ENCODE measurements around the gene PDE7B. TPM values are rescaled to one million over a fixed set of nuclear protein-coding genes. Genes with fewer than 3 reads are reported as not detected.
"Not testable (repeated sequence)": the region's sequence is repeated elsewhere in the genome, so short reads cannot be mapped to it uniquely, and the experiment has no call there.

PDE7B gene
- total and polyA plus RNA-seq, 4 experiments from 2014 or later, result 0.06 to 0.94 (median 0.28) TPM

DNA sequence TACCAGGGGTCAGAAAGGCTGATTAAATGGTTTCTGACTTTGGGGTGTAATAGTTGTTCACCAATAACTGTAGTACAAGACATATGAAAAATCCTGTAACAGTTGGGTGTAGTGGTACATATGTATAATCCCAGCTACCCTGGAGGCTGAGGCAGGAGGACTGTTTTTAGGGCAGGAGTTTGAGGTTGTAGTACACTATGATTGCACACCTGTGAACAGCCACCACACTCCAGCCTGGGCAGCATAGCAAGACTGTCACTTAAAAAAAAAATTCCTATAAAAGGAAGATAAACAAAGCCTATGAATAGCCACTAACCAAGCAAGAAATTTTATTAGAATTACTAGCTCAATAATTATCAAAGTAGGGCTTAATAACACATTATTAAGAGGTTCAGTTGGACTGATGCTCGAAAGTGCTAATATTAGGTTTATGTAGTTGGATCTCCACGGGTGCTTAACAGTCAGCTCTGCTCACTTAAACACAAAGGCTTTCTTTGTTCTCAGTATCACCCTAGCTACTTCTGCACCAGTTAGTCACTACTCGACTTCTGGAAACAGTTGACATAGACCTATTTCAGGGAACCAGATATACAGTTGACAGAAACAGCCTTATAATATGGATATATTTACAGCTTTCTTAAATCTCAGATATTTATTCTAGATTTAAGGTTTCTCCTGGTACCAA lies 285.6 kb downstream of the PDE7B start:
- no peaks in the 10 kb centered on the region for H3K36me3 ChIP-seq (ENCODE audit: insufficient read depth, low read length)
- Mint-ChIP-seq H3K4me1 (no peaks in the 10 kb centered on the region), H3K27me3 (peaks cover 2 to 3% of the 10 kb centered on the region in 2 donors), H3K36me3 (no peaks in the 10 kb centered on the region), H3K9me3 (peaks cover 0 to 15% (median 5%) of the 10 kb centered on the region in 8 donors), H3K27ac (no peak overlapping the region), H3K4me3 (no peak overlapping the region)
- CTCF ChIA-PET (ENCODE audit: partially characterized antibody), result no interaction called here
- H3K9me3 ChIP-seq (ENCODE audit: control insufficient read depth in 1 of 2, low read length in 2 of 2), result no peaks in the 10 kb centered on the region
- no peak for DNase-seq
- no peaks in the 10 kb centered on the region for H3K27me3 ChIP-seq (ENCODE audit: insufficient read depth, low read length)
- intact Hi-C loops (cut with micrococcal nuclease), result no loop called here
- no peak overlapping the region for H3K4me3 ChIP-seq (ENCODE audit: low read length in 2 of 2)
- POLR2A ChIA-PET (ENCODE audit: partially characterized antibody), result no interaction called here
- no peaks in the 10 kb centered on the region for H3K4me1 ChIP-seq (ENCODE audit: insufficient read depth, low read length)
- no peak overlapping the region for H3K27ac ChIP-seq (ENCODE audit: low read depth, low read length)

- POLR2A ChIA-PET (ENCODE audit: partially characterized antibody), result no interaction called here
- intact Hi-C loops (cut with micrococcal nuclease), result no loop called here
- Mint-ChIP-seq H3K27ac (no peak overlapping the region), H3K36me3 (no peaks in the 10 kb centered on the region), H3K4me1 (no peaks in the 10 kb centered on the region), H3K4me3 (no peak overlapping the region), H3K27me3 (peaks cover 2 to 4% of the 10 kb centered on the region in 2 donors), H3K9me3 (peaks cover 0 to 17% (median 7%) of the 10 kb centered on the region in 8 donors)
- Histone ChIP-seq H3K9me3 (ENCODE audit: control insufficient read depth in 1 of 2, low read length in 2 of 2) (no peaks in the 10 kb centered on the region), H3K27me3 (ENCODE audit: insufficient read depth, low read length) (no peaks in the 10 kb centered on the region), H3K27ac (ENCODE audit: low read depth, low read length) (no peak overlapping the region), H3K4me3 (ENCODE audit: low read length in 2 of 2) (no peak overlapping the region), H3K36me3 (ENCODE audit: insufficient read depth, low read length) (no peaks in the 10 kb centered on the region), H3K4me1 (ENCODE audit: insufficient read depth, low read length) (no peaks in the 10 kb centered on the region)
- CTCF ChIA-PET (ENCODE audit: partially characterized antibody), result no interaction called here
- DNase-seq, result no peak
Observed at GRCh38 chr6:136137739-136138402, 286.4 kb downstream of the PDE7B start.

DNA sequence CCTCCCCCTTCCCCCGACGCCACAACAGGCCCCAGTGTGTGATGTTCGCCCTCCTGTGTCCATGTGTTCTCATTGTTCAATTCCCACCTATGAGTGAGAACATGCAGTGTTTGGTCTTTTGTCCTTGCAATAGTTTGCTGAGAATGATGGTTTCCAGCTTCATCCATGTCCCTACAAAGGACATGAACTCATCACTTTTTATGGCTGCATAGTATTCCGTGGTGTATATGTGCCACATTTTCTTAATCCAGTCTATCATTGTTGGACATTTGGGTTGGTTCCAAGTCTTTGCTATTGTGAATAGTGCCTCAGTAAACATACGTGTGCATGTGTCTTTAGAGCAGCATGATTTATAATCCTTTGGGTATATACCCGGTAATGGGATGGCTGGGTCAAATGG lies 287.6 kb downstream of the PDE7B start:
- H3K4me1 ChIP-seq (ENCODE audit: insufficient read depth, low read length); H3K4me3 Mint-ChIP-seq; H3K9me3 ChIP-seq (ENCODE audit: control insufficient read depth in 1 of 2, low read length in 2 of 2); H3K4me1 Mint-ChIP-seq; H3K27me3 ChIP-seq (ENCODE audit: insufficient read depth, low read length); H3K27ac Mint-ChIP-seq; CTCF ChIA-PET (ENCODE audit: partially characterized antibody); POLR2A ChIA-PET (ENCODE audit: partially characterized antibody); DNase-seq; intact Hi-C loops (cut with micrococcal nuclease); H3K4me3 ChIP-seq (ENCODE audit: low read length in 2 of 2); H3K27ac ChIP-seq (ENCODE audit: low read depth, low read length); H3K27me3 Mint-ChIP-seq; H3K36me3 ChIP-seq (ENCODE audit: insufficient read depth, low read length); H3K36me3 Mint-ChIP-seq: not testable (repeated sequence)
- H3K9me3 Mint-ChIP-seq, result peaks cover 0 to 17% (median 7%) of the 10 kb centered on the region in 8 donors

- POLR2A ChIA-PET (ENCODE audit: partially characterized antibody), result no interaction called here
- intact Hi-C loops (cut with micrococcal nuclease), result no loop called here
Observed at GRCh38 chr6:136144251-136145023, 292.9 kb downstream of the PDE7B start.

GRCh38 chr6:136146130-136146529 lies 294.6 kb downstream of the PDE7B start:
- H3K4me1 ChIP-seq (ENCODE audit: insufficient read depth, low read length), result no peaks in the 10 kb centered on the region
- H3K27me3 ChIP-seq (ENCODE audit: insufficient read depth, low read length), result no peaks in the 10 kb centered on the region
- H3K4me3 ChIP-seq (ENCODE audit: low read length in 2 of 2), result no peak overlapping the region
- no peak for DNase-seq
- intact Hi-C loops (cut with micrococcal nuclease), result no loop called here
- peaks cover 0 to 10% (median 7%) of the 10 kb centered on the region in 8 donors for H3K9me3 Mint-ChIP-seq
- no peaks in the 10 kb centered on the region for H3K9me3 ChIP-seq (ENCODE audit: control insufficient read depth in 1 of 2, low read length in 2 of 2)
- no peaks in the 10 kb centered on the region for H3K36me3 Mint-ChIP-seq
- H3K27me3 Mint-ChIP-seq, result peaks cover 3 to 7% of the 10 kb centered on the region in 2 donors
- H3K36me3 ChIP-seq (ENCODE audit: insufficient read depth, low read length), result no peaks in the 10 kb centered on the region
- POLR2A ChIA-PET (ENCODE audit: partially characterized antibody), result no interaction called here
- H3K4me1 Mint-ChIP-seq, result no peaks in the 10 kb centered on the region
- CTCF ChIA-PET (ENCODE audit: partially characterized antibody), result no interaction called here
- H3K27ac ChIP-seq (ENCODE audit: low read depth, low read length), result no peak overlapping the region
- H3K27ac Mint-ChIP-seq, result no peak overlapping the region
- H3K4me3 Mint-ChIP-seq, result no peak overlapping the region

More at GRCh38 chr6:136144251-136145023, 292.9 kb downstream of the PDE7B start:
- no peak overlapping the region for H3K27ac Mint-ChIP-seq
- no peak overlapping the region for H3K27ac ChIP-seq (ENCODE audit: low read depth, low read length)
- H3K27me3 Mint-ChIP-seq, result peaks cover 3 to 4% of the 10 kb centered on the region in 2 donors
- H3K4me1 ChIP-seq (ENCODE audit: insufficient read depth, low read length), result no peaks in the 10 kb centered on the region
- H3K4me3 Mint-ChIP-seq, result no peak overlapping the region
- DNase-seq, result no peak
- H3K4me3 ChIP-seq (ENCODE audit: low read length in 2 of 2), result no peak overlapping the region
- H3K27me3 ChIP-seq (ENCODE audit: insufficient read depth, low read length), result no peaks in the 10 kb centered on the region
- peaks cover 0 to 17% (median 7%) of the 10 kb centered on the region in 8 donors for H3K9me3 Mint-ChIP-seq
- no peaks in the 10 kb centered on the region for H3K36me3 Mint-ChIP-seq
- CTCF ChIA-PET (ENCODE audit: partially characterized antibody), result no interaction called here
- no peaks in the 10 kb centered on the region for H3K4me1 Mint-ChIP-seq
- H3K36me3 ChIP-seq (ENCODE audit: insufficient read depth, low read length), result no peaks in the 10 kb centered on the region
- H3K9me3 ChIP-seq (ENCODE audit: control insufficient read depth in 1 of 2, low read length in 2 of 2), result no peaks in the 10 kb centered on the region

- H3K9me3 Mint-ChIP-seq, result peaks cover 0 to 2% (median under 1%) of the 10 kb centered on the region in 8 donors
- ChIA-PET POLR2A (ENCODE audit: partially characterized antibody) (no interaction called here), CTCF (ENCODE audit: partially characterized antibody) (interaction anchor here (1.0 kb wide), 1 partner anchor 79 kb away, joined by 3 read pairs; no protein-coding TSS in a partner anchor)
- no peaks in the 10 kb centered on the region for H3K27me3 ChIP-seq (ENCODE audit: insufficient read depth, low read length)
- no peaks in the 10 kb centered on the region for H3K4me1 ChIP-seq (ENCODE audit: insufficient read depth, low read length)
- no peak for DNase-seq
- H3K4me3 Mint-ChIP-seq, result no peak overlapping the region
- H3K36me3 ChIP-seq (ENCODE audit: insufficient read depth, low read length), result no peaks in the 10 kb centered on the region
- H3K4me1 Mint-ChIP-seq, result no peaks in the 10 kb centered on the region
- intact Hi-C loops (cut with micrococcal nuclease), result no loop called here
- H3K27me3 Mint-ChIP-seq, result peaks cover 3 to 4% of the 10 kb centered on the region in 2 donors
- H3K27ac Mint-ChIP-seq, result no peak overlapping the region
- H3K36me3 Mint-ChIP-seq, result no peaks in the 10 kb centered on the region
- H3K9me3 ChIP-seq (ENCODE audit: control insufficient read depth in 1 of 2, low read length in 2 of 2), result no peaks in the 10 kb centered on the region
- no peak overlapping the region for H3K4me3 ChIP-seq (ENCODE audit: low read length in 2 of 2)
- H3K27ac ChIP-seq (ENCODE audit: low read depth, low read length), result no peak overlapping the region
Observed at GRCh38 chr6:136147342-136147741, 295.8 kb downstream of the PDE7B start.

DNA sequence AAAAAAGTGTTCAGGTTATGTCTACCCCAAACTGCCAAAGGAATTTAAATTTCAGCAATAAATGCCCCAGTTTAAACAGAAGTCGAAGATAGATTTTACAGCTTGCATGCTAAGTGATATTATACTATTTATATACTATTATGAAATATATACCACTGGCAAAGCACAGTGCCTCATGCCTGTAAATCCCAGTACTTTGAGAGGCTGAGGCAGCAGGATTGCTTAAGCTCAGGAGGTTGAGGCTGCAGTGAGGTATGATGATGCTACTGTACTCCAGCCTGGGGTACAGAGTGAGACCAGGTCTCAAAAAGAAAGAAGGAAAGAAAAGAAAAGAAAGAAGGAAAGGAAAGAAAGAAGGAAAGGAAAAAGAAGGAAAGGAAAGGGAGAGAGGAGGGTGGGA lies 296.6 kb downstream of the PDE7B start:
- no peak overlapping the region for H3K27ac ChIP-seq (ENCODE audit: low read depth, low read length)
- no peaks in the 10 kb centered on the region for H3K36me3 ChIP-seq (ENCODE audit: insufficient read depth, low read length)
- no peaks in the 10 kb centered on the region for H3K27me3 ChIP-seq (ENCODE audit: insufficient read depth, low read length)
- Mint-ChIP-seq H3K4me1 (no peaks in the 10 kb centered on the region), H3K4me3 (no peak overlapping the region), H3K36me3 (no peaks in the 10 kb centered on the region), H3K27ac (no peak overlapping the region), H3K9me3 (peaks cover 0 to 2% (median 0%) of the 10 kb centered on the region in 8 donors), H3K27me3 (peaks cover 3 to 4% of the 10 kb centered on the region in 2 donors)
- no peak for DNase-seq
- intact Hi-C loops (cut with micrococcal nuclease), result no loop called here
- H3K4me3 ChIP-seq (ENCODE audit: low read length in 2 of 2), result no peak overlapping the region
- CTCF ChIA-PET (ENCODE audit: partially characterized antibody), result no interaction called here
- H3K4me1 ChIP-seq (ENCODE audit: insufficient read depth, low read length), result no peaks in the 10 kb centered on the region
- POLR2A ChIA-PET (ENCODE audit: partially characterized antibody), result no interaction called here
- H3K9me3 ChIP-seq (ENCODE audit: control insufficient read depth in 1 of 2, low read length in 2 of 2), result no peaks in the 10 kb centered on the region
